Dendritic cell treated with granulocyte-macrophage colony-stimulating factor and Interleukin-4, amounts not matched to agents 40 ng/mL and 50 ng/mL, for 4 days (primary cell): ENCODE results near the gene DYDC2.
A peak's percentile ranks its signal among the peaks of the same experiment; 100 is the strongest.

Experiments
- H3K27ac Mint-ChIP-seq: one replicate; pipeline ENCODE4 v1.8.0; 2022; ENCODE audit warnings: mild to moderate bottlenecking, mixed read lengths
- H3K27me3 Mint-ChIP-seq: one replicate; pipeline ENCODE4 v1.8.0; 2022; ENCODE audit warnings: mild to moderate bottlenecking, mixed read lengths
- H3K36me3 Mint-ChIP-seq: one replicate; pipeline ENCODE4 v1.8.0; 2022; ENCODE audit warnings: low read depth, mixed read lengths
- H3K4me1 Mint-ChIP-seq: one replicate; pipeline ENCODE4 v1.8.0; 2022; ENCODE audit warnings: low read depth, mixed read lengths
- H3K4me3 Mint-ChIP-seq: one replicate; pipeline ENCODE4 v1.8.0; 2022; ENCODE audit warnings: mild to moderate bottlenecking, moderate library complexity, mixed read lengths
- H3K9me3 Mint-ChIP-seq: one replicate; pipeline ENCODE4 v1.8.0; 2022; ENCODE audit warnings: mixed read lengths
- intact Hi-C: fragments of 100-400 bp; cut with micrococcal nuclease; formaldehyde crosslinking; loops from one replicate; pipeline ENCODE4 v1.15.0; 2022

Gene DYDC2

DNA sequence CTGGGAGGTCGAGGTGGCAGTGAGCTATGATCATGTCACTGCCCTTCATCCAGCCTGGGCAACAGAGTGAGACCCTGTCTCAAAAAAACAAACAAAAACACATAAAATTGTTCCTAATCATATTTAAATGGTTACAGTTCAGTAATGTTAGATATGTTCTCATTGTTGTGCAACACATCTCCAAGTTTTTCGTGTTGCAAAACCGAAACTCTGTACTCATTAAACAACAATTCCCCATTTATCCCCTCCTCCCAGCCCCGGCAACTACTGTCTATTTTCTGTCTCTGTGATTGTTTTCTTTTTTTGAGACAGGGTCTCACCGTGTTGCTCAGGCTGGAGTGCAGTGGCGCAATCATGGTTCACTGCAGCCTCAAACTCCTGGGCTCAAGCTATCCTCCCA is 35.7 kb downstream of the DYDC2 start:
- Mint-ChIP-seq H3K36me3 (no peaks in the 10 kb centered on the region), H3K4me1 (peaks cover 47% of the 10 kb centered on the region), H3K9me3 (no peaks in the 10 kb centered on the region), H3K27me3 (peaks cover 3% of the 10 kb centered on the region), H3K27ac (peak overlapping the region; percentile 53), H3K4me3 (no peak overlapping the region)
- intact Hi-C loops = no loop called here

- intact Hi-C loops = no loop called here
These were observed 37.9 kb downstream of the DYDC2 start for GRCh38 chr10:80394358-80394916.

GRCh38 chr10:80397014-80397413 is 40.4 kb downstream of the DYDC2 start:
- Mint-ChIP-seq H3K4me1 (peaks cover 9% of the 10 kb centered on the region), H3K4me3 (no peak overlapping the region), H3K9me3 (no peaks in the 10 kb centered on the region), H3K27me3 (peaks cover 4% of the 10 kb centered on the region), H3K36me3 (no peaks in the 10 kb centered on the region), H3K27ac (no peak overlapping the region)
- intact Hi-C loops = no loop called here

More at GRCh38 chr10:80394358-80394916, 37.9 kb downstream of the DYDC2 start:
- no peak overlapping the region for H3K4me3 Mint-ChIP-seq
- H3K36me3 Mint-ChIP-seq = no peaks in the 10 kb centered on the region
- no peaks in the 10 kb centered on the region for H3K9me3 Mint-ChIP-seq
- peaks cover 4% of the 10 kb centered on the region for H3K27me3 Mint-ChIP-seq
- peaks cover 26% of the 10 kb centered on the region for H3K4me1 Mint-ChIP-seq
- H3K27ac Mint-ChIP-seq = no peak overlapping the region

- Mint-ChIP-seq H3K27me3 (peaks cover 4% of the 10 kb centered on the region), H3K4me3 (no peak overlapping the region), H3K36me3 (no peaks in the 10 kb centered on the region), H3K27ac (no peak overlapping the region), H3K9me3 (no peaks in the 10 kb centered on the region), H3K4me1 (no peaks in the 10 kb centered on the region)
- intact Hi-C loops = no loop called here
These were observed 43.7 kb downstream of the DYDC2 start for GRCh38 chr10:80400136-80400804.

DNA sequence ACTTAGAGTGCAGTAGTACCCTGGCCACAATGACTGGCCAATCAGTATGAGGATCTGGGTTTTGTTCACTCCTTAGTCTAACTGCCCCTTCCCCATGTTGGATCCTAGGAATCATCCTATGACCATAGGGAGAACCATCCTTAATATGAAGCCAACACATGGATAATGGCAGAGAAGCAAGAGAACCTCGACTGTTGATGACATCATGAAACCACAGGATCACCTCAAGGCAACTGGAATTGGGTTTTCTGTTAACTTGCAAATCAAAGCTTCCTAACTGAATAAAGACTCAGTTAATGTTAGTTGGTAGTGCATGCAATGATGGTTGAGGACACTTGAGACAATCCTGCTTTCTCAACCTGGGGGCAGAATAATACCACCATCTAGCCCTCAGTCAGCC is 48.5 kb downstream of the DYDC2 start:
- no peaks in the 10 kb centered on the region for H3K9me3 Mint-ChIP-seq
- intact Hi-C loops = no loop called here
- peaks cover 34% of the 10 kb centered on the region for H3K27me3 Mint-ChIP-seq
- no peak overlapping the region for H3K4me3 Mint-ChIP-seq
- no peak overlapping the region for H3K27ac Mint-ChIP-seq
- no peaks in the 10 kb centered on the region for H3K36me3 Mint-ChIP-seq
- peaks cover 22% of the 10 kb centered on the region for H3K4me1 Mint-ChIP-seq

- Mint-ChIP-seq H3K4me1 (peaks cover 22% of the 10 kb centered on the region), H3K27me3 (peaks cover 38% of the 10 kb centered on the region), H3K36me3 (no peaks in the 10 kb centered on the region), H3K4me3 (no peak overlapping the region), H3K9me3 (no peaks in the 10 kb centered on the region), H3K27ac (no peak overlapping the region)
- intact Hi-C loops = no loop called here
These were observed 49.0 kb downstream of the DYDC2 start for GRCh38 chr10:80405626-80406025.

GRCh38 chr10:80406204-80406603 is 49.6 kb downstream of the DYDC2 start:
- Mint-ChIP-seq H3K9me3 (no peaks in the 10 kb centered on the region), H3K36me3 (no peaks in the 10 kb centered on the region), H3K4me3 (no peak overlapping the region), H3K27me3 (peaks cover 43% of the 10 kb centered on the region), H3K27ac (no peak overlapping the region), H3K4me1 (peaks cover 22% of the 10 kb centered on the region)
- intact Hi-C loops = no loop called here

GRCh38 chr10:80407812-80408241 is 51.2 kb downstream of the DYDC2 start:
- peaks cover 28% of the 10 kb centered on the region for H3K4me1 Mint-ChIP-seq
- no peaks in the 10 kb centered on the region for H3K36me3 Mint-ChIP-seq
- peak overlapping the region; percentile 73 for H3K4me3 Mint-ChIP-seq
- H3K27me3 Mint-ChIP-seq = peaks cover 45% of the 10 kb centered on the region
- H3K27ac Mint-ChIP-seq = peak overlapping the region; percentile 69
- intact Hi-C loops = no loop called here
- no peaks in the 10 kb centered on the region for H3K9me3 Mint-ChIP-seq

GRCh38 chr10:80408242-80409101 is 51.9 kb downstream of the DYDC2 start, which contains the start of gene PRXL2A:
Gene PRXL2A (plus strand): TSS chr10:80408551. CDS start chr10:80420468, 11,917 bp downstream.
- Mint-ChIP-seq H3K36me3 (no peaks in the 10 kb centered on the region), H3K9me3 (no peaks in the 10 kb centered on the region), H3K4me3 (peak within 1 kb of the TSS; percentile 73), H3K27ac (peak within 1 kb of the TSS; percentile 69), H3K27me3 (peaks cover 47% of the 10 kb centered on the region), H3K4me1 (peaks cover 35% of the 10 kb centered on the region)
- intact Hi-C loops = no loop called here

DNA sequence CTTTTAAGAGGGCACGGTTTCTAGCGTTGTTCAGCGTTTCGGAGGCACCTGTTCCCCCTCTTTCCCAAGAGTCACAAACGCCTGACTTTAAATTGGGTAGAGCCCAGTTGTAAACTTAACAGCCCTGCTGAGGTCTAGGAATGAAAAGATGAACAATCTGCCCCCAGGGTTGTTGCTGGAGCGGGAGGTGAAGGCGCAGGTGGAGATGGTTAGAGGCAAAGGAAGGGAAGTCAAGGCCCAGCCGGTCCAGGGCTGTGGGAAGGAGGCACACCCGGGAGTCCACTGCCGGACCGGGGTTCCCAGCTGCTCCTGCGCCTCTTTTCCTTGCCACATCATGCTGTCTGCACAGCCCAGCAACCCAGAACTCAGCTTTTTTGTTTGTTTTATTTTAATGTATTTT is 52.5 kb downstream of the DYDC2 start:
- H3K27me3 Mint-ChIP-seq = peaks cover 51% of the 10 kb centered on the region
- peak overlapping the region; percentile 69 for H3K27ac Mint-ChIP-seq
- H3K36me3 Mint-ChIP-seq = no peaks in the 10 kb centered on the region
- no peaks in the 10 kb centered on the region for H3K9me3 Mint-ChIP-seq
- peaks cover 41% of the 10 kb centered on the region for H3K4me1 Mint-ChIP-seq
- peak overlapping the region; percentile 73 for H3K4me3 Mint-ChIP-seq
- intact Hi-C loops = no loop called here

- Mint-ChIP-seq H3K9me3 (no peaks in the 10 kb centered on the region), H3K27ac (no peak overlapping the region), H3K36me3 (no peaks in the 10 kb centered on the region), H3K4me3 (no peak overlapping the region), H3K4me1 (peaks cover 42% of the 10 kb centered on the region), H3K27me3 (peaks cover 51% of the 10 kb centered on the region)
- intact Hi-C loops = no loop called here
These were observed 53.5 kb downstream of the DYDC2 start for GRCh38 chr10:80410122-80410521.

DNA sequence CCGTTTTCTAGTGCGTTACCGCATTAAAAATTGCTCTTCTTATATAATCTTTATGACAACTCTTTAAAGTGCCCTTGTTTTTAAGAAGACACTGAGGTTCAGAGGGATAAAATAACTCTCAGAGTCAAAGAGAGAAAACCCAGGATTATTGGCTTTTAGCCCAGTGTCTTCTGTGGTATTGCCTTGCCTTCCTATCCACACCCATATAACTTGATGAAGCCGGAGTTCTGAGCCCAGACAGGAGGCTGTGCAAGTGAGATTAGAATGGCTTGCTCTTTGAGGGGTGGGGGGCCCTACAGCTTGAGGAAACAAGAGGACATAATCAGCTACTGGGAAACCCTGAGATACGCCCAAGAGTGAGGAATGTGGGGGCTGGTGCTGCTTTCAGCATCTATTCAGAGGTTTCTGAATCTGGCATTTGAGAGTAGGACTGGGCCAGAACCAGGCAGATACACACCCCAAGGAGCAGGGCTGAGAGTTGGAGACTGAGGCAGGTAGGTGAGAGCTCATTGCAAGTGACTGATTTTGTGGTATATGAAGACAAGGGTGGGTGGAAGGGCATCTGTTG is 54.1 kb downstream of the DYDC2 start:
- no peak overlapping the region for H3K4me3 Mint-ChIP-seq
- H3K4me1 Mint-ChIP-seq = peaks cover 42% of the 10 kb centered on the region
- H3K9me3 Mint-ChIP-seq = no peaks in the 10 kb centered on the region
- H3K36me3 Mint-ChIP-seq = no peaks in the 10 kb centered on the region
- peaks cover 51% of the 10 kb centered on the region for H3K27me3 Mint-ChIP-seq
- H3K27ac Mint-ChIP-seq = no peak overlapping the region
- intact Hi-C loops = no loop called here

- Mint-ChIP-seq H3K4me3 (no peak overlapping the region), H3K9me3 (no peaks in the 10 kb centered on the region), H3K27me3 (peaks cover 48% of the 10 kb centered on the region), H3K36me3 (no peaks in the 10 kb centered on the region), H3K4me1 (peaks cover 40% of the 10 kb centered on the region), H3K27ac (no peak overlapping the region)
- intact Hi-C loops = no loop called here
These were observed 54.7 kb downstream of the DYDC2 start for GRCh38 chr10:80411267-80411668.
